GM19099 (cell line): ENCODE results near the gene HNRNPF.

Experiments
- POLR2A ChIP-seq: IDR thresholded peaks from 3 replicates; pipeline ENCODE4 v1.6.1; 2011; ENCODE audit warnings: low read depth; ENCODE audit not compliant: insufficient read length; ENCODE audit errors: extremely low read depth

Gene HNRNPF, protein sequence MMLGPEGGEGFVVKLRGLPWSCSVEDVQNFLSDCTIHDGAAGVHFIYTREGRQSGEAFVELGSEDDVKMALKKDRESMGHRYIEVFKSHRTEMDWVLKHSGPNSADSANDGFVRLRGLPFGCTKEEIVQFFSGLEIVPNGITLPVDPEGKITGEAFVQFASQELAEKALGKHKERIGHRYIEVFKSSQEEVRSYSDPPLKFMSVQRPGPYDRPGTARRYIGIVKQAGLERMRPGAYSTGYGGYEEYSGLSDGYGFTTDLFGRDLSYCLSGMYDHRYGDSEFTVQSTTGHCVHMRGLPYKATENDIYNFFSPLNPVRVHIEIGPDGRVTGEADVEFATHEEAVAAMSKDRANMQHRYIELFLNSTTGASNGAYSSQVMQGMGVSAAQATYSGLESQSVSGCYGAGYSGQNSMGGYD

DNA sequence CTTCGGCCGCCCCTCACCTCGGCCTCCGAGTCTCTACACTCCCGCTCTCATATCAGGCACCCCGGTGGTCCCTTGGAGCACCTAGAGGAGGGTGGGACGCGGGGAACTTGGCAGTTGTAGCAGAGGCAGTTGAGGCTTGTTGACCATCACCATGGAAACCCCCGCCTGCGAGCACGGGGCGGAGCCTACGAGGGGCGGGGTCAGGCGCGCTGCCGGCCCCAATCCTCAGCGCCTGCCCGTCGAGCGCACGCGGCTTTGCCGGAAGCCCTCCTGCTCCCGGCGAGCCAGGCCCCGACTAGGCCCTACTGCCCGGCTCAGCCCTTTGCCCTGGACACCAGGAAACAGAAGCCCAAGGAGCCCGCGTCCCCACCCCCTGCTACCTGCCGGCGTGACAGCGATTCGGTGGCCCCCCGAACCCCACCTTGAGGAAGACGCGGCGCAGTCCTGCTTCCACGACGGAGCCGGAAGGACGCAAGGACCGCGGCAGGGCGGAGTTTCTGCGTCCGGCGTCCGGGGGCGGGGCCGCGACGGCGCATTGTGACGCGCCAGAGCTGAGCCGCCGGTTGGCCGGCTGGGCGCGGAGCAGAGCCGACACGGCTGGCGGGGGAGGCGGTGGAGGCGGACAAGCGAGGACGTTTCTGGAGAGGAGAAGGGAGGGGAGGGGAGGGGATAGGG lies at the start of gene HNRNPF:
HNRNPF (minus strand) TSS at position 477 of the 675 bp plus-strand sequence. CDS start 21,302 bp downstream, outside the sequence.
- peak; percentile 89 for TF ChIP-seq POLR2A

DNA sequence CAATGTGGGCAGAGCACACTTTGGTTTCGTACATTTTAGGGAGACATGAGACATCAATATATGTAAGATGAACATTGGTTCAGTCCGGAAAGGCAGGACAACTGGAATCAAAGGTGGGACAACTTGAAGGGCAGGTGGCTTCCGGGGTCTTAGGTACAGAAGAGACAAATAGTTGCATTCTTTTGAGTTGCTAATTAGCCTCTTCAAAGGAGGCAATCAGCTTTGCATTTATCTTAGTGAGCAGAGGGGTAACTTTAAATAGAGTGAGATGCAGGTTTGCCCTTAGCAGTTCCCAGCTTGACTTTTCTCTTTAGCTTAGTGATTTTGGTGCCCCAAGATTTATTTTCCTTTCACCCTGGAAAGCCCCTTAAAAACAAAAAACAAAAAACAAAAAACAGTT lies 49.2 kb upstream of the HNRNPF start:
- TF ChIP-seq POLR2A = no peak

DNA sequence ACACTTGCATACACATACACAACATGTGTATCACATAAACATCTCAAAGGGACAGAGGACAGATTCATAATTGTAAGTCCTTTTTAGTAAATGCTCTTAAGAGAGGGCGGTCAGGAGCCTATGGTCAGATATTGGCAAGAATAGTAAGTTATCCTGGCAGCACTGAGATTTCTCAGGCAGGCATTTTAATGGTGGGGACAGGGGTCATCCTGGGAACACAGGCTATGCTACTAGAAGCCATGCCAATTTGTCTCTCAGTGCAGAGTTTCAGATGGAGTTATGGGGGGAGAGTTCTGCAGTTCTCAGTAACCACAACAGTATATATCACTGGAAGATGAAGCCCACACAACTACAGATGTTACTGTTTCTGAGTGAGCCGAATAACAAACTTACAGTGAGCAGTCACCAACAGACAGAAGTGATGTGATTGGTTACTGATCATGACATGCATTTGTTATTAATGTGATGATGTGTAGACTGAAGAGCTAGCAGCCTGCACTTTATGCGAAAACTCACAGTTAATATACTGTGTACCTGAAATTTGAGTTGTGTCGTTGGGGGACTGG lies 44.4 kb upstream of the HNRNPF start:
- no peak for TF ChIP-seq POLR2A

DNA sequence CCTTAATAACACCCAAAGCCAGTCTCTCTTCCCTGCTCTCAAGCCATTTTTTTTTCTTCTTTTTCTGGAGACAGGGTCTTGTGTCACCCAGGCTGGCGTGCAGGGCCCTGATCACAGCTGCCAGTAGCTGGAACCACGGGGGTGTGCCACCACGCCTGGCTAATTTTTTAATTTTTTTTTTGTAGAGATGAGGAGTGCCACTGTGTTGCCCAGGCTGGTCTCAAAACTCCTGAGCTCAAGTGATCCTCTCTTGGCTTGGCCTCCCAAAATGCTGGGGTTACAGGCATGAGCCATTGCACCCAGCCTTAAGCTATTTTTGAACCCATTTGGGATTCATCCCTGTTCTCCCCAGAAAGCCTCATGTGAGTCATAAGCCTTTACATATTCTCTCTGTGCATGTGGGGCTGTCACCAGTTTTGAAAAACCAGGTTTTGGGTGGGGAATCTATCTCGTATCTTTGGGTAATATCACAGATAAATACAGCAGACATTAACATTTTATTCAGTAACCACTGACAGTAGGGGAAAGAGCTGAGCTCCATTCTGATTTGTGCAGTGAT lies 43.4 kb upstream of the HNRNPF start:
- no peak for TF ChIP-seq POLR2A

DNA sequence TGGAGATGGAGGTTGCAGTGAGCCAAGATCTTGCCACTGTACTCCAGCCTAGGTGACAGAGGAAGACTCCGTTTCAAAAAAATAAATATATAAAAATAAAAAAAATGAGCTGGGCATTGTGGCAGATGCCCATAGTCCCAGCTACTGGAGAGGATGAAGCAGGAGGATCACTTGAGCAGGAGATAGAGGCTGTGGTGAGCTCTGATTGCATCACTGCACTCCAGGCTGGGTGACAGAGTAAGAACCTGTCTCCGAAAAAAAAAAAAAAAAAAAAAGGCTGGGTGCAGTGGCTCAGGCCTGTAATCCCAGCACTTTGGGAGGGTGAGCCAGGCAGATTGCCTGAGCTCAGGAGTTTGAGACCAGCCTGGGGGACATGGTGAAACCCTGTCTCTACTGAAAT lies 39.8 kb upstream of the HNRNPF start:
- no peak for TF ChIP-seq POLR2A

DNA sequence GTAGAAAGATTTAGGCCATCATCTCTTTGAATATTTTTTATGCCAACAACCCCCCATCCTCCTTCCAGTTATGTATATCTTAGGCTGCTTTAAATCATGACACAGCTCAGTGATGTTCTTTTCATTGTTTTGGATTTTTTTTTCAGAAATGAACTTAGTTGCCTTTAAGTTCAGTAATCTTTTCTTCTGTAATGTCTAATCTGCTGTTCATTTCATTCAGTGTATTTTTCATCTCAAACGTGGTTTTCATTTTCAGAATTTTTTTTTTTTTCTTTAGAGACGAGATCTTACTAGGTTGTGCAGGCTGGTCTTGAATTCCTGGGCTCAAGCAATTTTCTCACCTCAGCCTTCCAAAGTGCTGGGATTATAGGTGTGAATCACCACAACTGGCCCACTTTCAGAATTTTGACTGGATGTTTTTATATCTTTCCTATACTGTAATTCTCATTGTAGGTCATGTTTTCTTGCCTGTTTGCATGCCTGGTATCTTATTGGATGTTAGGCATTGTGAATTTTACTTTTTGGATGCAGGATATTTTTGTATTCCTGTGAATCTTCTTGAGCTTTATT lies 36.0 kb upstream of the HNRNPF start:
- no peak for TF ChIP-seq POLR2A

DNA sequence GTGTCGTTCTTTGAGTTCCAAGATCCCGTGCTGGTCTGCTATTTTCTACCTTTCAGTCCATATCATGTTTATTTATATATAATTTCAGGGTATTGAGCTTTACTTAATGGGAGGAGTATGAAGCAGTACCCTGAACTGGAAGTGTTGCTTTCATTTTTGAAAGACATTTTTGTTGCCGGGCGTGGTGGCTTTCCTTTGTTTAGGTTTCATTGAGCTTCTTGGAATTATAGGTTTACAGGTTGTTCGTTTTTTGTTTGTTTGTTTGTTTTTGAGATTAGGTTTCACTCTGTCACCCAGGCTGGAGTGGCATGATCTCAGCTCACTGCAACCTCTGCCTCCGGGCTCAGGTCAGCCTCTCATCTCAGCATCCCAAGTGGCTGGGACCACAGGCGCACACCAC lies 35.3 kb upstream of the HNRNPF start:
- TF ChIP-seq POLR2A = no peak

DNA sequence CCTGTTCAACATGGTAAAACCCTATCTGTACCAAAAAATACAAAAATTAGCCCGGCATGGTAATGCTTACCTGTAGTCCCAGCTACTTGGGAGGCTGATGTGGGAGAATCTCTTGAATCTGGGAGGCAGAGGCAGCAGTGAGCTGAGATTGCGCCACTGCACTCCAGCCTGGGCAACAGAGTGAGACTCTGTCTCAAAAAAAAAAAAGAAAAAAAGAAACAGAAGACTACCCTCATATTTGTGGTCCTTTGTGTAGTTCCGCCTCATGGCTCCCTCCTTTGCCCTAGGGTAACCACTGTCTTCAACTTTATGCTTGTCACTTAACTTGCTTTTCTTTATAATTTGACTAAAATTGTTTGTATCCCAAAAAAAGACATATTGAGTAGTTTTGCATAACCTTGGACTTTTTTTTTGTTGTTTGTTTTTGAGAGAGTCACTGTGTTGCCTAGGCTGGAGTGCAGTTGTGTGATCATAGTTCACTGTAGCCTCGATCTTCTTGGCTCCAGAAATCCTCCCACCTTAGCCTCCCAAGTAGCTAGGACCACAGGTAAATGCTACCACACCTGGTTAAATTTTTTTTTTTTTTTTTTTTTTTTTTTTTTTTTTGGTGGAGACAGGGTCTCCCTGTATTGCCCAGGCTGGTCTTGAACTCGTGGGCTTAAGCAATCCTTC lies 31.6 kb upstream of the HNRNPF start:
- no peak for TF ChIP-seq POLR2A

DNA sequence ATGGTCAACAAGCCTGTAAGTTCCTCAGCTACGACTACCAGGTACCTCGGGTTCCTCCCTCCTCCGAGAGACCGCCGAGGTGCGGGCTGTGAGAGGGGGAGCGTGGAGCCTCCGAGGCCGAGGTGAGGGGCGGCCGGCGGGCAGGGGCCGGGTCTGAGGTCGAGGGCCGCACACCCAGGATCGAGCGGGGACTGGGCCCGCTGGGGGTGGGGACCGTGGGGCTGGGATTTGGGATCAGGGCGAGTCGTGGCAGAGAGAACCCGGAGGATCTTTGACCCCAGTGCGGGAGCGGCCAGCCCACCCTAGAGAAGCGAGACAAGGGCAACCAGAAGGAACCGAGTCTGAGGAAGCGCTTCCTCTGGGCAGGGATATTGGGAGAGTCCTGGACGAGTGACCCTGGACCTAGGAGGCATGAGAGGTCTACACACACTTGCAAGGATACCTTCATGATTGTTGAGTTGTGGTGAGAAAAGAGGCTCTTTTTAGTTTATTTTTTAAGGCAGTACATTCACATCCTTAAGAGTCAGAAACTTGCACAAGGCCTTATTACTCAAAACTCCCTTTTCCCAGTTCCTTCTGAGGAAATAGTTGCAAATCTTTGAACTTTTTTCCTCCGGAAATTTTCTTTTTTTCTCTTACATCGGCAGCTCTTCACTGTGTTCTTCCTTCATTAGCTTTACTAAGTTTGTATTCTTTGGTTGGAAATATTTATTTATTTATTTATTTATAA lies 28.3 kb upstream of the HNRNPF start:
- no peak for TF ChIP-seq POLR2A

DNA sequence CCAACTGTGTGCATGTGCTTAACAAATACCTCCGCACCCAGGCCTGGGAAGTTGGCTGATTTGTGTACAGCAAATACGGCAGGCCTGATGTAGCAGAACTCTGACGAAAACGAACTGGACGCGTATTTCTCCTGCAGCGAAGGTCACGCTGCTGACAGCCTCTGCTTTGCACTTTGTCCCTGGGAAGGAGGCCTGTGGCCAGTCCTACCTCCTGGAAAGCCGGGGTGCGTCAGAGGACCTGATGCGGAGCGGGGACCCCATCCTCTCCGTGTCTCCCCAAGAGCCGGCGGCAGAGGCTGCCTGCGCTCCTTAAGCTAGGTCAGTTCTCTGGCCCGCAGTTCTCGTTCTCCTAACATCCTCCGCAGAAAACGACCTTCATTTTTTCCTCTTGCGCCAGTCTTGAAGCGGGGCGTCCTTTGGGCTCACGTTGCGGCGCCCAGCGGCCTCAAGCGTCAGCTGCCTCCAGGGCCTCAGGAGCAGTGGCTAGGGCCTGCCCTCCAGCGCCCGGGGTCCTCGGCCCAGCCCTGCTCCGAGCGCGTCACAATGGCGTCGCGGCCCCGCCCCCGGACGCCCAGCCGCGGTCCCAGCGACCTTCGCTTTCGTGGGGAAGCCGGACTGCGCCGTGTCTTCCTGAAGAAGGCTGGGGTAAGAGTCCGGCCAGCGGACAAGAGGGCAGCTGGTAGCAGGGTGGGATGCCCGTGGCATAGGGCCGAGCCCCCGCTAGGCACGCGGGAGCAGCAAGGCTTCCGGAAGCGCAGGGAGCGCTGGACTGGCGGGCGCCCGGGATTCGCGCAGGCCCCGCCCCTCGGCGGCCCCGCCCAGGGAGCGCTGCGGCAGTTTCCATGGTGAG lies 27.5 kb upstream of the HNRNPF start, which contains the start of gene ZNF487:
ZNF487 (plus strand) TSS at position 821 of the 850 bp plus-strand sequence. CDS start 38,703 bp downstream, outside the sequence.
- peak; percentile 66 for TF ChIP-seq POLR2A

DNA sequence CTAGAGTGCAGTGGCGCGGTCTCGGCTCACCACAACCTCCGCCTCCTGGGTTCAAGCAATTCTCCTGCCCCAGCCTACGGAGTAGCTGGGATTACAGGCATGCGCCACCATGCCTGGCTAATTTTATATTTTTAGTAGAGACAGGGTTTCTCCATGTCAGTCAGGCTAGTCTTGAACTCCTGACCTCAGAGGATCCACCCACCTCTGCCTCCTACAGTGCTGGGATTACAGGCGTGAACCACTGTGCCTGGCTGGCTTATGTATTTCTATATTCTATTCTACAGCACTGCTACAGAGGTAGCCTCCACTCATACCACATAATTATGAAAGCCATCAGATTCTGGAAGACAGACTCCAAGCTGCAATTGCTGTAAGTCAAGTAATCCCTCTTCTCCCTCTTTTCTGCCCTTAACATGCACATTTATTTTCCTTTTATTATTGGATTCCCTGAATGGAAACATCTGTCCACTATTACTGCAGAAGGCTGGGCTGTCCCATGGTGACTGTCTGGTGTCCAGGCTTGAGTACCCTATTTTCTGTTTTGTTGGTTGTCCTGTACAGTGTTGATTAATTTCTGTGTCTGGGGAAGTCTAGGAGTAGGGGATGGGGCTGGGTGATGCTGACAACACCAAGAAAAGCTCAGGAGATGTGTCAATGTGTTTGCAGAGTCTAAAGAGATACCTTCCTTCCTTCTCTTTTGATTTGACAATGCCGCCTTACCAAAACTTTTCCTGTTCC lies 22.1 kb upstream of the HNRNPF start:
- no peak for TF ChIP-seq POLR2A

DNA sequence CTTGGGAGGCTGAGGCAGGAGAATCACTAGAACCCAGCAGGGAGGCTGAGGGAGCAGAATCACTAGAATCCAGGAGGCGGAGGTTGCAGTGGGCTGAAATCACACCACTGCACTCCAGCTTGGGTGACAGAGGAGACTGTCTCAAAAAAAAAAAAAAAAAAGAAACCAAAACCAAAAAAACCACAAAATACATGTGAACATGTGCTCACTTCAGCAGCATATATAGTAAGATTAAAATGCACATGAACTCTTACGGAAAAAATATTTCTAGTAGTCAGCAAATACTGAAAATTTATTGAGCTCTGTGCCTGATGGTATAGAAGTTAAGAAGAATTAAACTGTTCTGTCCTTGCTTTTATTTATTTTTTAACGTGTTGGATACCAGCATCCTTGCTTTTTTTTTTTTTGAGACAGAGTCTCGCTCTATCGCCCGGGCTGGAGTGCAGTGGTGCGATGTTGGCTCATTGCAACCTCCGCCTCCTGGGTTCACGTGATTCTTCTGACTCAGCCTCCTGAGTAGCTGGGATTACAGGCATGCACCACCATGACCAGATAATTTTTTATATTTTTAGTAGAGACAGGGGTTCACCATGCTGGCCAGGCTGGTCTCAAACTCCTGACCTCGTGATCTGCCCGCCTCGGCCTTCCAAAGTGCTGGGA lies 18.3 kb upstream of the HNRNPF start:
- no peak for TF ChIP-seq POLR2A
